ENCODE data around the gene FAM8A1. TPM values are rescaled to one million over a fixed set of nuclear protein-coding genes. Genes with fewer than 3 reads are reported as not detected.
A peak's percentile ranks its signal among the peaks of the same experiment; 100 is the strongest.

Gene FAM8A1
- total RNA-seq, 1 experiment from 2014 or later = 9.0 TPM

DNA sequence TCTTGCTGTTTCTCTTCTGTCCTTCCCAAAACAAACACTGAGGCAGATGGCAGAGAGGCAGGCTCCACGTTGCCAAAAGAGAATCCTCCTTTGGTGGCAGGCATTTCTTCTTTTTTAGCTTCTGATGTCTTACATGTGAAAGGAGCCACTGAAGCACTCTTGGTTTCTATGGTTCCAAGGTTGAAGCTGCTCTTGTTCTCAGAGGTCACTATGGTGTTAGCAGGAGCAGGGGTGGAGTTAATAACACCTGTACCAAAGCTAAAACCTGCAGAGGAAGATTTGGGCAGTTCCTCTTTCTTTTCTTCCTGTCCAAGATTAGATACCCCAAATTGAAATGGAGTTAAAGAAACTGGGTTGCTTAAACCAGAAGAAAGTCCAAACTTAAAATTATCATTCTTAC lies 28.8 kb downstream of the FAM8A1 start:
- TF ChIP-seq EZH2phosphoT487 (IDR thresholded peaks at IDR 0.05; ENCODE audit: borderline replicate concordance, low read length) (no peak), EZH2 (IDR thresholded peaks at IDR 0.05; ENCODE audit: low read length, unreplicated experiment) (no peak)
- TF ChIP-seq, protein P1, sequence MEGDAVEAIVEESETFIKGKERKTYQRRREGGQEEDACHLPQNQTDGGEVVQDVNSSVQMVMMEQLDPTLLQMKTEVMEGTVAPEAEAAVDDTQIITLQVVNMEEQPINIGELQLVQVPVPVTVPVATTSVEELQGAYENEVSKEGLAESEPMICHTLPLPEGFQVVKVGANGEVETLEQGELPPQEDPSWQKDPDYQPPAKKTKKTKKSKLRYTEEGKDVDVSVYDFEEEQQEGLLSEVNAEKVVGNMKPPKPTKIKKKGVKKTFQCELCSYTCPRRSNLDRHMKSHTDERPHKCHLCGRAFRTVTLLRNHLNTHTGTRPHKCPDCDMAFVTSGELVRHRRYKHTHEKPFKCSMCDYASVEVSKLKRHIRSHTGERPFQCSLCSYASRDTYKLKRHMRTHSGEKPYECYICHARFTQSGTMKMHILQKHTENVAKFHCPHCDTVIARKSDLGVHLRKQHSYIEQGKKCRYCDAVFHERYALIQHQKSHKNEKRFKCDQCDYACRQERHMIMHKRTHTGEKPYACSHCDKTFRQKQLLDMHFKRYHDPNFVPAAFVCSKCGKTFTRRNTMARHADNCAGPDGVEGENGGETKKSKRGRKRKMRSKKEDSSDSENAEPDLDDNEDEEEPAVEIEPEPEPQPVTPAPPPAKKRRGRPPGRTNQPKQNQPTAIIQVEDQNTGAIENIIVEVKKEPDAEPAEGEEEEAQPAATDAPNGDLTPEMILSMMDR (conservative IDR thresholded peaks at IDR 0.05; ENCODE audit: low read depth, low read length) = no peak
- ChIA-PET CTCF (no interaction called here), POLR2A (ENCODE audit: unreplicated experiment) (no interaction called here)
- no peak for ATAC-seq
- Histone ChIP-seq H2AFZ (ENCODE audit: low read length) (no peak overlapping the region), H3K9me3 (ENCODE audit: low read length) (no peaks in the 10 kb centered on the region), H3K27me3 (ENCODE audit: low read length) (no peaks in the 10 kb centered on the region), H3K36me3 (ENCODE audit: low read depth, low read length) (peaks cover 76% of the 10 kb centered on the region), H3K4me3 (ENCODE audit: low read length) (no peak overlapping the region), H3K27ac (ENCODE audit: low read length) (no peak overlapping the region), H3K4me1 (ENCODE audit: insufficient read depth, low read length) (no peaks in the 10 kb centered on the region), H3K79me2 (ENCODE audit: low read length) (peaks cover 43% of the 10 kb centered on the region; the same call in 1 of the 2 replicates), H3K9ac (ENCODE audit: low read length) (no peak overlapping the region), H3F3A (ENCODE audit: low read length, unreplicated experiment) (no peaks in the 10 kb centered on the region), H3K9me2 (replicated peaks; ENCODE audit: low read length) (no peaks in the 10 kb centered on the region), H4K20me1 (ENCODE audit: low read length) (peaks cover 16% of the 10 kb centered on the region; the same call in 1 of the 2 replicates), H3K4me2 (ENCODE audit: low read length) (no peak overlapping the region)
- no peak for DNase-seq
- BruUV-seq (replicated peaks) = TSS peak; percentile 49
- intact Hi-C loops (cut with micrococcal nuclease) = no loop called here

- Histone ChIP-seq H3F3A (ENCODE audit: low read length, unreplicated experiment) (no peaks in the 10 kb centered on the region), H3K9ac (ENCODE audit: low read length) (no peak overlapping the region), H3K4me1 (ENCODE audit: insufficient read depth, low read length) (no peaks in the 10 kb centered on the region), H3K9me2 (replicated peaks; ENCODE audit: low read length) (no peaks in the 10 kb centered on the region), H3K27me3 (ENCODE audit: low read length) (no peaks in the 10 kb centered on the region), H3K4me3 (ENCODE audit: low read length) (no peak overlapping the region), H4K20me1 (ENCODE audit: low read length) (peaks cover 16% of the 10 kb centered on the region; the same call in 1 of the 2 replicates), H3K27ac (ENCODE audit: low read length) (no peak overlapping the region), H3K79me2 (ENCODE audit: low read length) (peaks cover 42% of the 10 kb centered on the region; the same call in 1 of the 2 replicates), H3K4me2 (ENCODE audit: low read length) (no peak overlapping the region), H2AFZ (ENCODE audit: low read length) (no peak overlapping the region), H3K36me3 (ENCODE audit: low read depth, low read length) (peaks cover 65% of the 10 kb centered on the region), H3K9me3 (ENCODE audit: low read length) (no peaks in the 10 kb centered on the region)
- TF ChIP-seq, protein P1 (conservative IDR thresholded peaks at IDR 0.05; ENCODE audit: low read depth, low read length) = no peak
- no peak for TF ChIP-seq EZH2phosphoT487 (IDR thresholded peaks at IDR 0.05; ENCODE audit: borderline replicate concordance, low read length)
- no peak for TF ChIP-seq EZH2 (IDR thresholded peaks at IDR 0.05; ENCODE audit: low read length, unreplicated experiment)
- DNase-seq (no peak), ATAC-seq (no peak)
- intact Hi-C loops (cut with micrococcal nuclease) = no loop called here
- BruUV-seq (replicated peaks) = no TSS peak
- POLR2A ChIA-PET (ENCODE audit: unreplicated experiment) = no interaction called here
- CTCF ChIA-PET = no interaction called here
Observed at GRCh38 chr6:17629824-17630510, 29.9 kb downstream of the FAM8A1 start.

- Histone ChIP-seq H3F3A (ENCODE audit: low read length, unreplicated experiment) (no peaks in the 10 kb centered on the region), H3K27ac (ENCODE audit: low read length) (no peak overlapping the region), H3K79me2 (ENCODE audit: low read length) (peaks cover 43% of the 10 kb centered on the region), H4K20me1 (ENCODE audit: low read length) (peaks cover 16% of the 10 kb centered on the region; the same call in 1 of the 2 replicates), H3K4me3 (ENCODE audit: low read length) (no peak overlapping the region), H3K9ac (ENCODE audit: low read length) (no peak overlapping the region), H3K4me1 (ENCODE audit: insufficient read depth, low read length) (no peaks in the 10 kb centered on the region), H3K9me3 (ENCODE audit: low read length) (no peaks in the 10 kb centered on the region), H2AFZ (ENCODE audit: low read length) (no peak overlapping the region), H3K9me2 (replicated peaks; ENCODE audit: low read length) (no peaks in the 10 kb centered on the region), H3K27me3 (ENCODE audit: low read length) (no peaks in the 10 kb centered on the region), H3K4me2 (ENCODE audit: low read length) (no peak overlapping the region), H3K36me3 (ENCODE audit: low read depth, low read length) (peaks cover 64% of the 10 kb centered on the region)
- CTCF ChIA-PET = interaction anchor here (0.7 kb wide), 1 partner anchor 47 kb away, joined by 6 read pairs; no protein-coding TSS in a partner anchor
- ATAC-seq = no peak
- intact Hi-C loops (cut with micrococcal nuclease) = no loop called here
- no TSS peak for BruUV-seq (replicated peaks)
- no peak for DNase-seq
- POLR2A ChIA-PET (ENCODE audit: unreplicated experiment) = no interaction called here
- TF ChIP-seq EZH2 (IDR thresholded peaks at IDR 0.05; ENCODE audit: low read length, unreplicated experiment) (no peak), EZH2phosphoT487 (IDR thresholded peaks at IDR 0.05; ENCODE audit: borderline replicate concordance, low read length) (no peak)
- TF ChIP-seq, protein P1 (conservative IDR thresholded peaks at IDR 0.05; ENCODE audit: low read depth, low read length) = no peak
Observed at GRCh38 chr6:17630511-17631073, 30.5 kb downstream of the FAM8A1 start.

All from PC-3 (cell line).